Activated naive CD8-positive, alpha-beta T cell treated with anti-CD3 and anti-CD28 coated beads for 36 hours (primary cell): Measurements from ENCODE around the gene SLC25A51. TPM values are rescaled to one million over a fixed set of nuclear protein-coding genes. Genes with fewer than 3 reads are reported as not detected.

Source experiments
- DNase-seq: peaks from one replicate; pipeline ENCODE4 v3.0.0; 2021
- H3K27ac Mint-ChIP-seq: one replicate; pipeline ENCODE4 v1.8.0; 2022; ENCODE audit warnings: mild to moderate bottlenecking, moderate library complexity, mixed read lengths
- H3K27me3 Mint-ChIP-seq: one replicate; pipeline ENCODE4 v1.8.0; 2022; ENCODE audit warnings: mild to moderate bottlenecking, mixed read lengths
- H3K36me3 Mint-ChIP-seq: one replicate; pipeline ENCODE4 v1.8.0; 2021; ENCODE audit warnings: mild to moderate bottlenecking, mixed read lengths
- H3K4me1 Mint-ChIP-seq: one replicate; pipeline ENCODE4 v1.8.0; 2021; ENCODE audit warnings: mixed read lengths
- H3K4me3 Mint-ChIP-seq: one replicate; pipeline ENCODE4 v1.8.0; 2022; ENCODE audit warnings: mild to moderate bottlenecking, moderate library complexity, mixed read lengths
- H3K9me3 Mint-ChIP-seq: one replicate; pipeline ENCODE4 v1.8.0; 2022; ENCODE audit warnings: mixed read lengths
- total RNA-seq, 2 experiments: library from RNA; stranded (reverse); gene quantifications; one replicate each; pipeline ENCODE4 v1.2.3, GENCODE V29; 2021

SLC25A51 gene
- 10 to 100 TPM; 32.2 to 32.7 TPM for total RNA-seq

- Mint-ChIP-seq H3K4me3 (peak within 1 kb of the TSS; percentile 87), H3K27ac (peak within 1 kb of the TSS; percentile 90), H3K4me1 (peaks cover 21% of the 10 kb centered on the region), H3K27me3 (no peaks in the 10 kb centered on the region), H3K9me3 (no peaks in the 10 kb centered on the region), H3K36me3 (peaks cover 5% of the 10 kb centered on the region)
- DNase-seq, result peak; percentile 94
These were observed at the start of gene SLC25A51 for GRCh38 chr9:37903647-37904444. Gene SLC25A51, minus strand, starts transcription at chr9:37904127. Its CDS starts 15,577 bp downstream, at chr9:37888550.

- H3K4me3 Mint-ChIP-seq, result no peak overlapping the region
- peaks cover 12% of the 10 kb centered on the region for H3K4me1 Mint-ChIP-seq
- H3K9me3 Mint-ChIP-seq, result no peaks in the 10 kb centered on the region
- no peak for DNase-seq
- H3K36me3 Mint-ChIP-seq, result no peaks in the 10 kb centered on the region
- peak overlapping the region; percentile 86 for H3K27ac Mint-ChIP-seq
- no peaks in the 10 kb centered on the region for H3K27me3 Mint-ChIP-seq
These were observed 49.4 kb upstream of the SLC25A51 start for GRCh38 chr9:37953206-37953774.

- no peak overlapping the region for H3K4me3 Mint-ChIP-seq
- H3K36me3 Mint-ChIP-seq, result no peaks in the 10 kb centered on the region
- no peaks in the 10 kb centered on the region for H3K9me3 Mint-ChIP-seq
- no peaks in the 10 kb centered on the region for H3K27me3 Mint-ChIP-seq
- peaks cover 12% of the 10 kb centered on the region for H3K4me1 Mint-ChIP-seq
- H3K27ac Mint-ChIP-seq, result no peak overlapping the region
- no peak for DNase-seq
These were observed 48.8 kb upstream of the SLC25A51 start for GRCh38 chr9:37952731-37953130.

GRCh38 chr9:37951671-37952449 lies 47.9 kb upstream of the SLC25A51 start:
- H3K4me1 Mint-ChIP-seq, result peaks cover 12% of the 10 kb centered on the region
- no peak for DNase-seq
- H3K9me3 Mint-ChIP-seq, result no peaks in the 10 kb centered on the region
- no peaks in the 10 kb centered on the region for H3K27me3 Mint-ChIP-seq
- no peak overlapping the region for H3K4me3 Mint-ChIP-seq
- H3K36me3 Mint-ChIP-seq, result no peaks in the 10 kb centered on the region
- no peak overlapping the region for H3K27ac Mint-ChIP-seq

GRCh38 chr9:37950561-37950960 lies 46.6 kb upstream of the SLC25A51 start:
- Mint-ChIP-seq H3K27ac (no peak overlapping the region), H3K36me3 (no peaks in the 10 kb centered on the region), H3K27me3 (no peaks in the 10 kb centered on the region), H3K4me3 (no peak overlapping the region), H3K9me3 (no peaks in the 10 kb centered on the region), H3K4me1 (peaks cover 12% of the 10 kb centered on the region)
- no peak for DNase-seq

- H3K27me3 Mint-ChIP-seq, result no peaks in the 10 kb centered on the region
- H3K9me3 Mint-ChIP-seq, result no peaks in the 10 kb centered on the region
- H3K27ac Mint-ChIP-seq, result no peak overlapping the region
- DNase-seq, result no peak
- H3K4me1 Mint-ChIP-seq, result peaks cover 12% of the 10 kb centered on the region
- H3K36me3 Mint-ChIP-seq, result no peaks in the 10 kb centered on the region
- no peak overlapping the region for H3K4me3 Mint-ChIP-seq
These were observed 45.6 kb upstream of the SLC25A51 start for GRCh38 chr9:37949576-37949975.

GRCh38 chr9:37948417-37948980 lies 44.6 kb upstream of the SLC25A51 start:
- Mint-ChIP-seq H3K9me3 (no peaks in the 10 kb centered on the region), H3K27ac (no peak overlapping the region), H3K27me3 (no peaks in the 10 kb centered on the region), H3K36me3 (no peaks in the 10 kb centered on the region), H3K4me3 (no peak overlapping the region), H3K4me1 (peaks cover 4% of the 10 kb centered on the region)
- no peak for DNase-seq

- H3K27me3 Mint-ChIP-seq, result no peaks in the 10 kb centered on the region
- no peaks in the 10 kb centered on the region for H3K9me3 Mint-ChIP-seq
- H3K4me1 Mint-ChIP-seq, result no peaks in the 10 kb centered on the region
- no peak for DNase-seq
- no peak overlapping the region for H3K27ac Mint-ChIP-seq
- no peaks in the 10 kb centered on the region for H3K36me3 Mint-ChIP-seq
- no peak overlapping the region for H3K4me3 Mint-ChIP-seq
These were observed 44.0 kb upstream of the SLC25A51 start for GRCh38 chr9:37947977-37948376.

- DNase-seq, result no peak
- Mint-ChIP-seq H3K4me3 (no peak overlapping the region), H3K9me3 (no peaks in the 10 kb centered on the region), H3K4me1 (no peaks in the 10 kb centered on the region), H3K27me3 (no peaks in the 10 kb centered on the region), H3K36me3 (no peaks in the 10 kb centered on the region), H3K27ac (no peak overlapping the region)
These were observed 43.5 kb upstream of the SLC25A51 start for GRCh38 chr9:37947471-37947870.

- Mint-ChIP-seq H3K27ac (no peak overlapping the region), H3K36me3 (no peaks in the 10 kb centered on the region), H3K4me3 (no peak overlapping the region), H3K4me1 (no peaks in the 10 kb centered on the region), H3K27me3 (no peaks in the 10 kb centered on the region), H3K9me3 (no peaks in the 10 kb centered on the region)
- no peak for DNase-seq
These were observed 43.0 kb upstream of the SLC25A51 start for GRCh38 chr9:37946971-37947370.

GRCh38 chr9:37946041-37946440 lies 42.1 kb upstream of the SLC25A51 start:
- no peaks in the 10 kb centered on the region for H3K36me3 Mint-ChIP-seq
- H3K9me3 Mint-ChIP-seq, result no peaks in the 10 kb centered on the region
- no peak overlapping the region for H3K4me3 Mint-ChIP-seq
- H3K27ac Mint-ChIP-seq, result no peak overlapping the region
- no peaks in the 10 kb centered on the region for H3K27me3 Mint-ChIP-seq
- H3K4me1 Mint-ChIP-seq, result no peaks in the 10 kb centered on the region
- DNase-seq, result no peak

- no peak for DNase-seq
- Mint-ChIP-seq H3K27me3 (no peaks in the 10 kb centered on the region), H3K36me3 (no peaks in the 10 kb centered on the region), H3K27ac (no peak overlapping the region), H3K9me3 (no peaks in the 10 kb centered on the region), H3K4me3 (no peak overlapping the region), H3K4me1 (no peaks in the 10 kb centered on the region)
These were observed 40.9 kb upstream of the SLC25A51 start for GRCh38 chr9:37944671-37945481.

GRCh38 chr9:37944266-37944650 lies 40.3 kb upstream of the SLC25A51 start:
- H3K4me3 Mint-ChIP-seq, result no peak overlapping the region
- H3K4me1 Mint-ChIP-seq, result no peaks in the 10 kb centered on the region
- no peak for DNase-seq
- no peaks in the 10 kb centered on the region for H3K9me3 Mint-ChIP-seq
- H3K27ac Mint-ChIP-seq, result no peak overlapping the region
- H3K27me3 Mint-ChIP-seq, result no peaks in the 10 kb centered on the region
- H3K36me3 Mint-ChIP-seq, result no peaks in the 10 kb centered on the region

GRCh38 chr9:37943345-37944265 lies 39.7 kb upstream of the SLC25A51 start:
- H3K36me3 Mint-ChIP-seq, result no peaks in the 10 kb centered on the region
- H3K4me1 Mint-ChIP-seq, result no peaks in the 10 kb centered on the region
- H3K27ac Mint-ChIP-seq, result no peak overlapping the region
- H3K9me3 Mint-ChIP-seq, result no peaks in the 10 kb centered on the region
- DNase-seq, result no peak
- H3K4me3 Mint-ChIP-seq, result no peak overlapping the region
- no peaks in the 10 kb centered on the region for H3K27me3 Mint-ChIP-seq
